Pulmonary artery endothelial cell (primary cell): ENCODE measurements around the gene PTCD3. TPM values are rescaled to one million over a fixed set of nuclear protein-coding genes. Genes with fewer than 3 reads are reported as not detected.

Experiments used
- DNase-seq: peaks from one replicate; pipeline ENCODE4 v3.0.0-alpha.2; 2011; ENCODE audit warnings: low read depth, low spot score
- total RNA-seq: library from RNA; depleted of rRNA; stranded (reverse); fragments of >200 nt; gene quantifications from 2 replicates; pipeline ENCODE4 v1.2.3, GENCODE V29; 2014

PTCD3 gene
- total RNA-seq, 1 donor from 2014 or later, result 63.3 TPM

GRCh38 chr2:86143307-86143706 lies 37.3 kb downstream of the PTCD3 start:
- no peak for DNase-seq

DNA sequence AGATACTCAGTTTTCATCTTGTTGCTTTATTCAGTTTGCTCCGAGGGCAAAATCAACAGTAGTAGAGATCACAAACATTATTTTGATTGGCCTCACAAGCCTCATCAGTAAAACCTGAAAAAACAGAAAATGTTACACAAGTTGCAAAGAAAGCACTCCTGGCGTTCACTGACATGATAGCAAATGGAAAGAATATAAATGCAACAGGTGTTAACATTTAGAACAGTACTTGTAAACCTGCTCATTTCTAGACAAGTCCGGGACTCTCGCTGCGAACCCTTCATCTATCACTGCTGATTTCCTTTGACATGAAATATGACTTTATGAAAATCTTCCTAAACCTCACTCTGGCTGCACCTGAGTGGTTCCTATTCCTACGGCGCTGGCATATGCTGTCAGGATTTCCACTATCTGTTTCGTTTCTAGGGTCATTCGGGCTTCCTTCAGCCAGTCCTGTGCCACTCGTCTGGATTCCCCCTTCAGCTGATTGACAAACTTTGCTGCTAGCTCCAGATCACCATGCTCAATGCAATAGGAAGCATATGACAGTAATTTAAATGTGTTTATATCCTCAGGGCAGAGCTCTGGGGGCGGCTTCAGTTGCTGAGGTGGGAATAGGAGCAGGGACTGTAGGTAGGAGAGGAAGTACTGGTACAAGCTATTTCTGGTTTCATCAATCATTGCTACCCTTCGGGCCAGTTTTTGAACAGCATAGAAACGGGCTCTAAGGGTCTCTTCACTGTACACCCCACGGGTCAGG lies 38.1 kb downstream of the PTCD3 start:
- DNase-seq, result no peak

DNA sequence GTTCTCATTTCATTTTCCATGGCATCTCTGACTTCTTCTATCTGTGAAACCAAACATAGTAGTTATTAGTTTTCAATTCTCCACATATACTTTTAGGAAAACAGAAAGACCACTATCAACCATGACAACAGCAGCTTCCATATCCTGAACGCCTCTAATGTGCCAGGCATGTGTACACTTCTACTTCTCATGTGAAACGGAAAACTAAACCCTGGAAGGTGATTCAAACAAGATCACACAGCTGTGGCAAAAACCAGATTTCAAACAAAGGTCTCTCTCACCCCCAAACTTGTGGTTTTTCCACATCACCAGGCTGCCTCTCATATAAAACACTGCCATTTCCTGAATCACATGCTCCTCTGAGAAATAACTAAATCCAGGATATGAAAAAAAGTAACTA lies 41.8 kb downstream of the PTCD3 start:
- no peak for DNase-seq

DNA sequence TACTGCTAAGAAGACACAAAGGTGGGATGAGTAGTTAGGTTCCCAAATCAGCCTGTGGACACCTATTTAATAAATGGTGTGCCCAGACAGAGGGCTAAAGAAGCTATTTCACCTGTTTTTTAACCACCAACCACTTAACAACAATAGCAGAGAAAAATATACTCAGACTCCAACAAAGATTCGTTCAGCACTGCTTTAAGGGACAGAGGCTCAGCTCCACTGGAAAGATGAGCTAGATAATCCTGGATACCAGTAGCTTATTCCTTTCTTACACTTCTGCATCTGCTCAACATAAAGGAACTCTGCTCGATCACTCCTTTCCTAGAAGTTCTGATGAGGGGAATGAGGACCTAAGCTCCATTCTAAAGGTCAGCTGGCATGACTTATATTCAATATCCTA lies 44.5 kb downstream of the PTCD3 start:
- DNase-seq, result no peak

DNA sequence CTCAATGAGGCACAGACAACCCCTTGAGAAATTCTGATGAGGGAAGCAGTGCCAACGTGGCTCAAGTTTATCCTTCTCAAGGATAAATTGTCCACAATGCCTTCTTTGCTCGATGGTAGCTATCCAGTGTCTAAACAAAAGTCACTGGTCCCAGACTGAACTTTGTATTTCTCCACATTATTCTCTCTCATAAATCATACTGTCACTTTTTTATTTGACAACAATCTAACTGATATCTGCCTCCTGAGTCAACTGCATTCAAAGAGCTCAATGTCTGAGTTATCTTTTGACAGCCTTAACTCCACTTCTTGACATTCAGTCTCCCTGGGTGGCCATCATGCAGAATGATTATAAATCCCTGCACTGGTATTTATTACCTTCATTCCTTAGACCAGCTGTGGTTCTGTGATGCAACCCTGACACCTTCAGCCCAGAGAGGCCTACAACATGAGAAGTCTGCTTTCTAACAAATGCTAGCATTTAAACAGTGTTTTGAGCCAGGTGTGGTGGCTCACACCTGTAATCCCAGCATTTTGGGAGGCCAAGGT lies 51.0 kb downstream of the PTCD3 start:
- no peak for DNase-seq

- no peak for DNase-seq
These were observed 52.3 kb downstream of the PTCD3 start for GRCh38 chr2:86158286-86158685.

GRCh38 chr2:86160156-86160952 lies 54.3 kb downstream of the PTCD3 start:
- DNase-seq, result no peak

- no peak for DNase-seq
These were observed 64.4 kb downstream of the PTCD3 start for GRCh38 chr2:86170449-86170848.

- no peak for DNase-seq
These were observed 65.3 kb downstream of the PTCD3 start for GRCh38 chr2:86171295-86171694.

DNA sequence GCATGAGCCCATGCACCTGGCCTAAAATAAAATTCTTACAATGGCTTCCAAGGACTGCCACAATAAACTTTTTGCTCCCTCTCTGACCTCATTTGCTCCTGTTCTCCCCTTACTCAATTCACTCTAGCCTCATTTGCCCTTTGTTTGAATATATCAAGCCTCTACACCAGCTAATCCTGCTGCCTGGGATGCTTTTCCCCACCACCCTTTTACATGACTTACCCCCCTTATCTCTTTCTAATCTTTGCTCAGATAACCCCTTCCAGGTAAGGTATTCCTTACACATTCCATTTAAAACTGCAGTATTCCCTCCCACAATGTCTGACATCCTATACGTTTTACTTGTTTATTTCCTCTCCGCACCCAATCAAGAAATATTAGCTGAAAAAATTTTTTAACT lies 66.6 kb downstream of the PTCD3 start:
- no peak for DNase-seq

DNA sequence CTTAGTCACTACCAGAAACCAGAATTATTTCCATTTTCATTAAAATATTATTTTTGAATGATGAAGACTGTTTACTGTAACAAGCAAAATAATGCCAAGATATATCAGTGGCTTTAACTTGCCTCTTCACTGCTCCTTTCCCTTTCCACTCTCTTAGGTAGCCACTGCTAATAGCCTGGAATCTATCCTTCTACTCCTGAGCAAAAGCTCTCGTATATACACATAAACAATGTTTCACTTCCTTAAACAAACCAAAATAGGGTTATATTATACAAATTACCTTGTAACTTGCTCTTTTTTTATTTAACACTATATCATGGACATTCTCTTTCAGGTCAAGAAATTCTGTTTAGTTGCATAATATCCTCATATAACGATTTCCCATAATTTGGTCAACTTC lies 68.4 kb downstream of the PTCD3 start:
- DNase-seq, result no peak

DNA sequence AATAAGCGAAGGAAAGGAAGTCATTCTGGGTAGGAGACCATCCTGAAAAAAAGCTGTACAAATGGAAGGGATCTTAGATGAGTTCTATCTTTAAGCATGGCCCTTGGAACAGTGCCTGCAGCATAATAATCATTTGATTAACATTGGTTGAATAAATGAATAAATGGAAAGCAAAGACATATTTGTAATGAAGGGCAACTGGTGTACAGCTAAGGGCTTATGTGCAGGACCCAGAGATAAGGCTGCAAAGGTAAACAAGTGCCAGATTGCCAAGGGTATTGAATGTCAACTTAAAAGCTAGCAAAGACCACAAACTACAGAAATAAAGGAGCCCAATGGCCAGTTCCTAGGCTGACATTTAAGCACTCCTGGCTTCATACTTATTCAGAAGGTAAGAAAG lies 69.8 kb downstream of the PTCD3 start:
- DNase-seq, result no peak

GRCh38 chr2:86176597-86176996 lies 70.6 kb downstream of the PTCD3 start:
- no peak for DNase-seq

GRCh38 chr2:86185517-86186212 lies 79.6 kb downstream of the PTCD3 start:
- DNase-seq, result no peak

GRCh38 chr2:86186431-86186830 lies 80.4 kb downstream of the PTCD3 start:
- no peak for DNase-seq

- DNase-seq, result no peak
These were observed 83.9 kb downstream of the PTCD3 start for GRCh38 chr2:86189782-86190416.

Other genes starting within 250 kb of the PTCD3 start
- gene ST3GAL5, start 217.2 kb upstream of the PTCD3 start, total RNA-seq, result 11.2 and 11.6 TPM in 2 replicates
- 14.8 and 23.3 TPM in 2 replicates for gene POLR1A, start 349 bp upstream of the PTCD3 start, total RNA-seq
- gene IMMT, start 89.2 kb downstream of the PTCD3 start, total RNA-seq, result 67.0 and 68.9 TPM in 2 replicates
- gene MRPL35, start 93.2 kb downstream of the PTCD3 start, total RNA-seq, result 36.0 and 68.7 TPM in 2 replicates
- gene REEP1, start 231.4 kb downstream of the PTCD3 start, total RNA-seq, result 0.25 and 0.26 TPM in 2 replicates